Measurements from ENCODE around the gene APLNR.

DNA sequence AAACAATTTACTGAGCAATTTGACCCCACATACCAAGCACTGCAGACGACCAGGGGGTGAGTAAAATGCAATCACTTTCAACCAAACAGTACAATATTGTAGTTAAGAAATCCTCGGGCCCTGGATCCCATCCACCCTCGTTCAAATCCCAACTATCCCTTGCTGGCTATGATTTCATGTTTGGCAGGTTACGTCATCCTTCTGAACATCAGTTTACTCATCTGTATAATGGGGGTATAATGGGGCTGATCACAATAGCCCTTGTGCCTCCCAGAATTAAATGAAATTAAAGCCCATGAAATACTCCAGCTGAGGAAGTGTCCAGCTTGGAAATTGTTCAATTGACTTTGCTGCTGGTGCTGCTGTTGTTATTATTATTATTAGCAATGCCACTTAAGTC is 20.6 kb downstream of the APLNR start:
- no peak for TF ChIP-seq CTCF (IDR thresholded peaks at IDR 0.05)
- no peak for TF ChIP-seq ZFX (IDR thresholded peaks at IDR 0.05; ENCODE audit: borderline replicate concordance)
